ENCODE results near the gene FLNA.

GRCh38 chrX:154355776-154356140 lies 18.7 kb downstream of the FLNA start:
- TF ChIP-seq CTCF (conservative IDR thresholded peaks at IDR 0.05; ENCODE audit: low read depth, low read length) (no peak), EZH2 (IDR thresholded peaks at IDR 0.05; ENCODE audit: borderline replicate concordance, low read depth, low read length, poor library complexity, severe bottlenecking) (no peak)

Measured in A673 (cell line).